Astrocyte (in vitro differentiated cells and primary cell): ENCODE measurements around the gene CTNNA2. TPM values are rescaled to one million over a fixed set of nuclear protein-coding genes. Genes with fewer than 3 reads are reported as not detected.
A peak's percentile ranks its signal among the peaks of the same experiment; 100 is the strongest.

Source experiments
- DNase-seq: peaks from one replicate; pipeline ENCODE4 v3.0.0-alpha.2; 2010; ENCODE audit warnings: low read depth
- FAIRE-seq: peaks from 2 replicates; lab custom pipeline; 2011; peaks lifted over from hg19 to GRCh38; lab: Jason Lieb, UNC
- H2AFZ ChIP-seq: 2 replicates; pipeline ENCODE4 v1.6.0; 2012; ENCODE audit warnings: low read depth, low read length, inconsistent platforms
- H3K27ac ChIP-seq: 2 replicates; pipeline ENCODE4 v1.5.1; 2011; ENCODE audit warnings: low read depth, low read length, inconsistent platforms
- H3K27me3 ChIP-seq: 2 replicates; pipeline ENCODE4 v1.6.0; 2011; ENCODE audit warnings: low read length, inconsistent platforms; ENCODE audit not compliant: insufficient read depth
- H3K36me3 ChIP-seq: 2 replicates; pipeline ENCODE4 v1.5.1; 2011; ENCODE audit warnings: low read length, inconsistent platforms; ENCODE audit not compliant: insufficient read depth
- H3K4me1 ChIP-seq: 2 replicates; pipeline ENCODE4 v1.5.1; 2011; ENCODE audit warnings: low read length, inconsistent platforms; ENCODE audit not compliant: insufficient read depth
- H3K4me2 ChIP-seq: 2 replicates; pipeline ENCODE4 v1.6.0; 2012; ENCODE audit warnings: low read length, inconsistent platforms
- H3K4me3 ChIP-seq: 2 replicates; pipeline ENCODE4 v1.5.1; 2011; ENCODE audit warnings: low read depth, mild to moderate bottlenecking, low read length, inconsistent platforms; ENCODE audit not compliant: insufficient read depth
- H3K79me2 ChIP-seq: 2 replicates; pipeline ENCODE4 v1.6.0; 2012; ENCODE audit warnings: mild to moderate bottlenecking, low read length, inconsistent platforms; ENCODE audit not compliant: insufficient read depth
- H3K9ac ChIP-seq: 2 replicates; pipeline ENCODE4 v1.6.0; 2012; ENCODE audit warnings: mild to moderate bottlenecking, low read length, inconsistent platforms
- H3K9me3 ChIP-seq: 2 replicates; pipeline ENCODE4 v1.5.1; 2012; ENCODE audit warnings: low read depth, mild to moderate bottlenecking, low read length, inconsistent platforms; ENCODE audit not compliant: insufficient read depth
- H4K20me1 ChIP-seq: 2 replicates; pipeline ENCODE4 v1.6.0; 2012; ENCODE audit warnings: low read length, inconsistent platforms; ENCODE audit not compliant: insufficient read depth
- H3K27ac Mint-ChIP-seq: one replicate; pipeline ENCODE4 v1.8.0; 2021; ENCODE audit warnings: mild to moderate bottlenecking, mixed read lengths; ENCODE audit not compliant: unreplicated experiment
- H3K27me3 Mint-ChIP-seq: one replicate; pipeline ENCODE4 v1.8.0; 2021; ENCODE audit warnings: low read depth, mixed read lengths; ENCODE audit not compliant: unreplicated experiment
- H3K36me3 Mint-ChIP-seq: one replicate; pipeline ENCODE4 v1.8.0; 2021; ENCODE audit warnings: low read depth, mixed read lengths; ENCODE audit not compliant: unreplicated experiment
- H3K4me1 Mint-ChIP-seq: one replicate; pipeline ENCODE4 v1.8.0; 2021; ENCODE audit warnings: low read depth, mixed read lengths; ENCODE audit not compliant: unreplicated experiment
- H3K4me3 Mint-ChIP-seq: one replicate; pipeline ENCODE4 v1.8.0; 2021; ENCODE audit warnings: mild to moderate bottlenecking, moderate library complexity, mixed read lengths; ENCODE audit not compliant: unreplicated experiment
- H3K9me3 Mint-ChIP-seq: one replicate; pipeline ENCODE4 v1.8.0; 2021; ENCODE audit warnings: mild to moderate bottlenecking, mixed read lengths; ENCODE audit not compliant: unreplicated experiment
- EZH2 ChIP-seq: IDR thresholded peaks from 2 replicates; pipeline ENCODE4 v1.6.1; 2012; ENCODE audit warnings: mild to moderate bottlenecking, low read length, inconsistent platforms; ENCODE audit not compliant: insufficient read depth
- total RNA-seq: library from RNA; stranded (reverse); gene quantifications from 2 replicates; pipeline ENCODE4 v1.2.1, GENCODE V29; 2021
- TF ChIP-seq, protein P1 (sequence below): IDR thresholded peaks from 2 replicates; pipeline ENCODE4 v1.5.1; 2011; ENCODE audit warnings: low read depth, mild to moderate bottlenecking, inconsistent platforms, low read length, moderate library complexity; ENCODE audit not compliant: insufficient read depth

Gene CTNNA2
- total RNA-seq, 1 donor from 2014 or later = 3.9 TPM

DNA sequence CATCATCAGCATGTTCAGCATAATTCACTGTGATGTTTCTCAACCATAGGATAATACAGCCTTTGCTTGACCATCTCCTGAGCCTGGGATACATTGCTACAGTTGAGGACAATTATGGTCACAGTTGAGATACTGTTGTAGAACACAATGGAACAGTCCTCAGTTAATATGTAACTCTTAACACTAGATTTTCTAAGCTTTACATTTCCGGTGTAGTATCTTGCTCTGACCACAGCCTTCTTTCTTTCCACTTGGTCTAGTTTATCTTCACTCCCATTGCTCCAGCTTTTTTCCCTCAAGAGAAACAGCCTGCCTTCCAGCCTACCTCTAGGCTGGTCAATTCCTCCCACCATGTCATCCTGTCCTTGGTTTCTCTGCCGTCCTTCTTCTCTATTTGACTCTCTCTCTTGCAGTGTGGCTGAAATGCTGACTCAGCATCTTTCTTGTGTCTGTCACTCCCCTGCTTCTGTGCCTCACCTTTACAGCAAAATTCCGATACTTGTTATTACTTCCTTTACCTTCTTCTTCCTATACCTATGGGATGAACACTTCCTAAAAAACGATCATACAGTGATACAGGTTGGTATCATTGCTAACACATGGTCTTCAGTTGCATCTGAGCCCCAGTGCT, 80.5 kb downstream of the CTNNA2 start:
- DNase-seq (no peak), FAIRE-seq (no peak)
- Histone ChIP-seq H3K9me3 (no peaks in the 10 kb centered on the region), H3K4me1 (no peaks in the 10 kb centered on the region), H3K4me3 (no peak overlapping the region), H3K36me3 (no peaks in the 10 kb centered on the region), H3K79me2 (no peaks in the 10 kb centered on the region), H2AFZ (no peak overlapping the region), H3K27ac (no peak overlapping the region), H3K9ac (no peak overlapping the region), H3K27me3 (no peaks in the 10 kb centered on the region), H3K4me2 (no peak overlapping the region), H4K20me1 (no peaks in the 10 kb centered on the region)
- Mint-ChIP-seq H3K4me1 (no peaks in the 10 kb centered on the region), H3K27ac (no peak overlapping the region), H3K9me3 (no peaks in the 10 kb centered on the region), H3K36me3 (no peaks in the 10 kb centered on the region), H3K27me3 (no peaks in the 10 kb centered on the region), H3K4me3 (no peak overlapping the region)
- no peak for TF ChIP-seq EZH2
- TF ChIP-seq, protein P1, sequence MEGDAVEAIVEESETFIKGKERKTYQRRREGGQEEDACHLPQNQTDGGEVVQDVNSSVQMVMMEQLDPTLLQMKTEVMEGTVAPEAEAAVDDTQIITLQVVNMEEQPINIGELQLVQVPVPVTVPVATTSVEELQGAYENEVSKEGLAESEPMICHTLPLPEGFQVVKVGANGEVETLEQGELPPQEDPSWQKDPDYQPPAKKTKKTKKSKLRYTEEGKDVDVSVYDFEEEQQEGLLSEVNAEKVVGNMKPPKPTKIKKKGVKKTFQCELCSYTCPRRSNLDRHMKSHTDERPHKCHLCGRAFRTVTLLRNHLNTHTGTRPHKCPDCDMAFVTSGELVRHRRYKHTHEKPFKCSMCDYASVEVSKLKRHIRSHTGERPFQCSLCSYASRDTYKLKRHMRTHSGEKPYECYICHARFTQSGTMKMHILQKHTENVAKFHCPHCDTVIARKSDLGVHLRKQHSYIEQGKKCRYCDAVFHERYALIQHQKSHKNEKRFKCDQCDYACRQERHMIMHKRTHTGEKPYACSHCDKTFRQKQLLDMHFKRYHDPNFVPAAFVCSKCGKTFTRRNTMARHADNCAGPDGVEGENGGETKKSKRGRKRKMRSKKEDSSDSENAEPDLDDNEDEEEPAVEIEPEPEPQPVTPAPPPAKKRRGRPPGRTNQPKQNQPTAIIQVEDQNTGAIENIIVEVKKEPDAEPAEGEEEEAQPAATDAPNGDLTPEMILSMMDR = no peak

DNA sequence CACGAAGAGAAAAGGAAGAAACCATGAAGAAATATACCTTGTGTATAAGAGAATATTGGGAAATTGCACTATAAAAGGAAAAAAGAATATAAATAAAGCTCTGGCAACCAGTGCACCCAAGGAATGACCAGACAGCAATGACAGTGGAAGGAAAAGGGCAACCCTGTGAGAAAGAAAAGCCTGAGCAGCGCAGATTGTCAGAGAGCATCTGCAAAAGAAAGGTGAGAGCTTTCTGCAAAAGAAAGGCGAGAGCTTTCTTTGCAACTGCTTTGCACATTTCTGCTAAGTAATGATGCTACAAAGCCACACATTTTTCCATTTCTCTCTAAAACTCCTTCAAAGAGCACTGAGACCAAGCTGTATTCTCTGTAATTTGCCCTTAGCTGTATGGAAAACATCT, 83.6 kb downstream of the CTNNA2 start:
- no peak overlapping the region for H3K27ac Mint-ChIP-seq
- Histone ChIP-seq H2AFZ (no peak overlapping the region), H3K27ac (no peak overlapping the region), H3K9me3 (no peaks in the 10 kb centered on the region), H3K79me2 (no peaks in the 10 kb centered on the region), H3K4me3 (no peak overlapping the region), H3K4me1 (no peaks in the 10 kb centered on the region), H3K4me2 (no peak overlapping the region), H3K9ac (no peak overlapping the region), H4K20me1 (no peaks in the 10 kb centered on the region), H3K27me3 (no peaks in the 10 kb centered on the region), H3K36me3 (no peaks in the 10 kb centered on the region)
- FAIRE-seq (no peak), DNase-seq (no peak)
- no peaks in the 10 kb centered on the region for H3K36me3 Mint-ChIP-seq
- TF ChIP-seq, protein P1 = no peak
- TF ChIP-seq EZH2 = no peak
- H3K4me1 Mint-ChIP-seq = no peaks in the 10 kb centered on the region
- H3K4me3 Mint-ChIP-seq = no peak overlapping the region
- H3K9me3 Mint-ChIP-seq = no peaks in the 10 kb centered on the region
- H3K27me3 Mint-ChIP-seq = no peaks in the 10 kb centered on the region

DNA sequence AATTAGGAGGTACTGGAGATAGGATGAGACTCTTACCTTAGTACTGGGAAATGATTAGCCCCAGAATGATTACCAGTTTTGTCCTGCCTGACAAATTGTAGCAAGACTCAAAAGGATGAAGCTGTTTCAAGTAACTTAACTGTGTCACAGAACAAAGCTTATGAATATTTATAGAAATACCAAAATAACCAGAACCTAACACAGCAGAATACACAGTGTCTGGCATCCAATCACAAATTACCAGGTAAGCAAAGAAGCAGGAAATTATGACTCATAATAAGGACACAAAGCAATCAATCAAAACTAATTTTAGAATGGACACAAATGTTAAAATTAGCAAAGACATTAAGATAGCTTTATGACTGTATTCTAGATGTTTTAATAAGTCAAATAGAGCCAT, 91.9 kb downstream of the CTNNA2 start:
- H3K4me1 Mint-ChIP-seq = no peaks in the 10 kb centered on the region
- Histone ChIP-seq H4K20me1 (no peaks in the 10 kb centered on the region), H3K9ac (no peak overlapping the region), H3K27me3 (no peaks in the 10 kb centered on the region), H3K27ac (no peak overlapping the region), H2AFZ (no peak overlapping the region), H3K4me3 (no peak overlapping the region), H3K4me2 (no peak overlapping the region), H3K4me1 (no peaks in the 10 kb centered on the region), H3K9me3 (no peaks in the 10 kb centered on the region), H3K36me3 (no peaks in the 10 kb centered on the region), H3K79me2 (no peaks in the 10 kb centered on the region)
- H3K36me3 Mint-ChIP-seq = no peaks in the 10 kb centered on the region
- no peaks in the 10 kb centered on the region for H3K9me3 Mint-ChIP-seq
- DNase-seq (peak; percentile 10), FAIRE-seq (no peak)
- H3K27ac Mint-ChIP-seq = no peak overlapping the region
- no peak overlapping the region for H3K4me3 Mint-ChIP-seq
- TF ChIP-seq, protein P1 = no peak
- no peak for TF ChIP-seq EZH2
- no peaks in the 10 kb centered on the region for H3K27me3 Mint-ChIP-seq
